IPS-18c (cell line): ENCODE data around the gene RHOXF2B.
"Not testable (repeated sequence)": the region's sequence is repeated elsewhere in the genome, so short reads cannot be mapped to it uniquely, and the experiment has no call there.

ENCODE experiments used
- H3K4me3 ChIP-seq: 2 replicates; pipeline ENCODE4 v1.7.0; 2013; ENCODE audit warnings: low read depth, mild to moderate bottlenecking, low read length, moderate library complexity; ENCODE audit not compliant: insufficient read depth
- H3K9me3 ChIP-seq: one replicate; pipeline ENCODE4 v1.6.1; 2013; ENCODE audit warnings: mild to moderate bottlenecking, low read length, moderate library complexity; ENCODE audit not compliant: control insufficient read depth, insufficient read depth

The RHOXF2B gene

DNA sequence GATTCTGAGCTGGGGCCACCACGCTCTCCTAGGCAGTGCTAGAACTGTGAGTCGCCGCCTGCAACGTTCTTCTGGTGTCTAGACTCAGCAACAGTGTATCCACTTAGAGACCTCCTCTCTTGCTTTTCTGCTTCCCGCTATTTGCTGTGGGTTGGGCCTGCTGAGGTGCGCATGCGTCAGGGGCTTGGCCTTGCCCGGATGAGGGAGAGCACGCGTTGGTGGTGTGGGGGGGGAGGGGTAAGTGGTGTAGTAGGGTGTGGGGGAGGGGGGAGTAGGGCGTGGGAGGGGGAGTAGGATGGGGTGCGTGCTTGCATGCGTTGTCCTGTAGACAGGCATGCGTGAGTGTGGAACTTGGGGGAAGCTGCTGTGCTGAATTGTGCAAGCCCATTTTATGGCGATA is at the start of gene RHOXF2B:
TSS of gene RHOXF2B (minus strand) at position 101 of the 400 bp plus-strand sequence. CDS start 138 bp downstream, outside the sequence.
- H3K9me3 ChIP-seq, H3K4me3 ChIP-seq: not testable (repeated sequence)

DNA sequence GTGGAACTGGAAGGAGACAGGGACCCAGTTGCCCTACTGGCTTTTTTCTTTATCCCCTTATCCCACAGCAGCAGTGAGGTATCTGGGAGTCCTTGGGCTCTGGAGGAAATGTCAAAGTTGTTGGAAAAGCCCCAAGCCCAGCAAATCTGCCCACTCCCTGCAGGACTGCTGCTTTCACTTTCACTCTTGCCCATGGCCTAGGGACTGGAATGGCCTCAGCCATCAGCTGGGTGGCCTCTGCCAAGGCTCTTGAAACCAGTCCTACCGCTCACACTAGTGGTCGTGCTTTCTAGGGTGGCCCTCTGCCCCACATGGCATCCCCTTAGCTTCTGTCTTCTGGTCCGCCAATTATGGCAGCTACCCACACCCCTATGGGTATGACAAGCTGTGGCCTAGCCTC is 48.0 kb upstream of the RHOXF2B start:
- Histone ChIP-seq H3K9me3 (peaks cover 2% of the 10 kb centered on the region), H3K4me3 (no peak overlapping the region)

DNA sequence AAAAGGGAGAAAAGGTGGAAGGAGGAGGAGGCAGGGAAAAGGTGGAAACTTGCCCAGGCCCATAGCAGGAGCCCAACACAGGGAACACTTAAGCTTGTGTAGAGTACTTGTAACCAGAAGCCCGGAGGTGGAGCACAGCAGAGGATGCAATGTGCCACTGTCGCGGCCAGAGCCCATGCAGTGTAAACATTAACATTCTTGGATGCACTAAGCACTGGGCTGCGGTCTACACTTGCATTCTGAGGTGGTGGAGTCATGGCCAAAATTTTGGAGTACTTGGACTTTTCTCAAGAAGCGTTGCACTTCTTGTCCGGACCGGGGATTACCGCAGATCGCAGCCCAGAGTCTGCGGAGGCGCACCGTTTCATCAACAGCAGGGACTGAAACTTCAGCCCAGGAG is 42.7 kb upstream of the RHOXF2B start:
- H3K4me3 ChIP-seq = no peak overlapping the region
- H3K9me3 ChIP-seq = peaks cover 2% of the 10 kb centered on the region

DNA sequence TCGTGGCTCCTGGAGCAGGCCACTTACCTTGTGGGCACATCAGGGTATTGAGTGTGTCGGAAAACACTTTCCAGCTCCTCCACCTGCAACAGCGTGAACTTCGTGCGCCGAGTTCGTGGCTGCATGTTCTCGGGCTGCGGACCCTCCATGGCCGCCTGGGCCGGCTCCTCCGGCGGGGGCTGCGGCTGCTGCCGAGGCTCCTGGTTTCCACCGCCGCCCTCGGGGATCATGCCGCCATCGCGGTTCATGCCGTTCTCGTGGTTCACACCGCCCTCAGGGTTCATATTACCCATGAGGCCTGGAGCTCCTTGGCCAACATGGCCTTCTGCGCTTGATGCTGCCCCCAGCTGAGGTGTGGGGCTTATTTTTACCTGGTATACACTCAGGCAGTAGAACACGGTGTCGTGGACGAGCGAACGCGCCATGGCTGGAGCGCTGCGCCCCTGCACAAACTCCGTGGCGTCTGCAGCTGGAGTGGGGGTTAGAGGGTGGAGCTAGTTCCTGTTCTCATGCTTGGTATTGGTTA is 38.0 kb upstream of the RHOXF2B start, which contains the start of gene RHOXF1:
TSS of gene RHOXF1 (minus strand) at position 476 of the 526 bp plus-strand sequence. CDS start at position 425, 51 bp downstream.
- no peaks in the 10 kb centered on the region for H3K9me3 ChIP-seq
- H3K4me3 ChIP-seq = no peak within 1 kb of the TSS

DNA sequence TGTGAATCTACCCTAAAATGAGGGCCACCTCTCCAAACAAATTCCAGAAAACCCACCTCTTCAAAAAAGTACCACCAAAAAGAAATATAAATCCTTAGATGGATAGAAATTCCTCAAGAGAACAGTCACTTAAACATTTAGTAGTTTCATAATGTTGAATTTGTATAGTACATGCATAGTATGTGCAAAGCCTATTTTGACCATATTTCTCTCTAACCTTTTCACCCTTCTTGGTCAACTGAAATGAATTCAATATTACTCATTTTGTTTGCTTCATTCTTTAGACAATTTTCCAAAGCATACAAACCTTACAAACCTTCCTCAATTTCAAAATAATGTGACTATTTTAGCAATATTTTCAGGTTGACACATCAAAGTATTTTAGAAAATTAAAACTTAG is 34.1 kb upstream of the RHOXF2B start:
- Histone ChIP-seq H3K4me3 (no peak overlapping the region), H3K9me3 (peaks cover 2% of the 10 kb centered on the region)

DNA sequence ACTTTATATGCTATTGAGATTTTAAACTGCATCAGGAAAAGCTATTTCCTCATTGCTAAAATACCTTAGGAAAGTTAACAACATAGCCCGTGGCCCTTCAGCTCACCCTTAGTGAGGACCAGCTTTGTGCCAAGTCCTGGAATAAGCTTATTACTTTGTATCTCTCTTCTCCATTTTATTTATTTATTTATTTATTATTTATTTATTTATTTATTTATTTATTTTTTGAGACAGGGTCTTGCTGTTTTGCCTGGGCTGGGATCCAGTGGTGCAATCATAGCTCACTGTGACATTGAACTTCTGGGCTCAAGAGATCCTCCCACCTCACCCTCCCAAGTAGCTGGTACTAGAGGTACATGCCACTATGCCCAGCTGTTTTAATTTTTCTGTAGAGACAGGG is 31.9 kb upstream of the RHOXF2B start:
- H3K4me3 ChIP-seq = no peak overlapping the region

DNA sequence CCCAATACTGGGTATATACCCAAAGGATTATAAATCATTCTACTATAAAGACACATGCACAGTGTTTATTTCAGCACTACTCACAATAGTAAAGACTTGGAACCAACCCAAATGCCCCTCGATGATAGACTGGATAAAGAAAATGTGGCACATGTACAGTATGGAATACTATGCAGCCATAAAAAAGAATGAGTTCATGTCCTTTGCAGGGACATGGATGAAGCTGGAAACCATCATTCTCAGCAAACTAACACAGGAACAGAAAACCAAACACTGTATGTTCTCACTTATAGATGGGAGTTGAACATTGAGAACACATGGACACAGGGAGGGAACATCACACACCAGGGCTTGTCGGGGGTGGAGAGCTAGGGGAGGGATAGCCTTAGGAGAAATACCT is 27.2 kb upstream of the RHOXF2B start:
- not testable (repeated sequence) for H3K4me3 ChIP-seq, H3K9me3 ChIP-seq

More for the DNA sequence above, 31.9 kb upstream of the RHOXF2B start:
- H3K9me3 ChIP-seq = peaks cover 2% of the 10 kb centered on the region

DNA sequence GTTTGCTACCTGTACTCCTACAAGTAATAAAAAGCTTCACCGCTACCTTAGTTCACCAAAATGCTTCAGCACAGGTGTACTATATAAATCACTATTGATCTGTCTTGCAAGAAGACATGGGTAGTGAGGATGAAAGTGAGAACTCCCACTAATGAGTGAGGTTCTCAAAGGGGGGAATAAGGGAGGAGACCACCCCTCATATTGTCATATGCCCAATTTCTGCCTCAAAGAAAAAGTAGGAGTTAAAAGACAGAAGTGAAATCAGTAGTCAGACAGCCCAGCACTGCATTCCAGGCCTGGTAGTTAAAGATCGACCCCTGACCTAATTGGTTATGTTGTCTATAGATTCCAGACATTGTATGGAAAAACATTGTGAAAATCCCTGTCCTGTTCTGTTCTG is 23.6 kb upstream of the RHOXF2B start:
- H3K9me3 ChIP-seq, H3K4me3 ChIP-seq: not testable (repeated sequence)

DNA sequence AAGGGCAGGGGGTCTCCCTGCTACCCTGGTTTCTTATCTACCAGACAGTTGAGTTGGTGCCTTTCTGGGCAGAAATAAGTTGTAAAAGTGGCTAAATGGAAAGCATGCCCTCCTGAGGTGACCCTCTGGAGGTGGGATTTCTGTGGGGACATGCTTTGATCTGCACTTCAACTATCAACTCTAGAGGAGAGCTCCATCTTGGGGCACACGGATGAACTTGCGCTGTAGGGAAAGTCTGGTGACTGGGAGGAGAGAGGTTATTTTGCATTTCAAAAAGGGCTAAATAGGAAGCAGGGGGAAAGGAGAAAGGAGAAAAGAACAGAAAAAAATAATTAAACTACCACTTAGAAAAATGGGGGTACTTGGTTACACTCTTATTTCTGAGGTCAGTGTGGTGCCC is 12.7 kb upstream of the RHOXF2B start:
- H3K4me3 ChIP-seq = no peak overlapping the region
- H3K9me3 ChIP-seq = peaks cover 2% of the 10 kb centered on the region

DNA sequence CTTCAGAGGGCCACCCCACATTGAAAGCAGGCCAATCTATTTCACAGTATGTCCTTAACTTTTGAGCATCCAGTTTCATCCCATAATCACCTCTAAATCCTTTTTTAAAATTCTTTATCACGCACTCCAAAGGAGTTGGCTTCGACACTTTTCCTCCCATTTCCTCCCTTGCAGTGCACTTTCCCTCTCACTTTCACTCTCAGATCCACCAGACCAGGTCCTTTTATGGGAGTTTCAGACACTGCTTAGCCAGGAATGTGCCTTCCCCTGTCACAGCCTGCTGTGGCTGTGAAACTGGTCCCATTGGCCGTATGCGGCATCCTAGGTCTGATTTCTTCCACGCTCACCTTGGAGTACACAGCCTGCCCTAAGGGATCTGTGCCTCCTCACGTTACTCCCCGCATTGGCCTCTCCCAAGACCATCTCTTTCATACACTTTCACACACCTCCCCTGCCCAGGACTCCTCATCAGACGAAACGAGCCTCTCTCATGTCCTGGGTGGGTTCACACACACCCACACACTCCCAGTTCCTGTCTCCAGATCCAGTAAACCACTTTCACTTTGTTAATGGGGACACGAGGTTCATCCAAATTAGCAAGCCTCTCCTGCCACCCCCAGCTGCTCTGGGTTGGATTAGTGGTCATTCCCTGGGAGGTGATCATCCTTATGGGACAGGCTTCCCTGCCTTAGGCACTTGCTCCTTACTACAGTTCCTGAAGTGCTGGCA is 10.0 kb upstream of the RHOXF2B start:
- H3K9me3 ChIP-seq = peaks cover 2% of the 10 kb centered on the region
- H3K4me3 ChIP-seq = no peak overlapping the region

DNA sequence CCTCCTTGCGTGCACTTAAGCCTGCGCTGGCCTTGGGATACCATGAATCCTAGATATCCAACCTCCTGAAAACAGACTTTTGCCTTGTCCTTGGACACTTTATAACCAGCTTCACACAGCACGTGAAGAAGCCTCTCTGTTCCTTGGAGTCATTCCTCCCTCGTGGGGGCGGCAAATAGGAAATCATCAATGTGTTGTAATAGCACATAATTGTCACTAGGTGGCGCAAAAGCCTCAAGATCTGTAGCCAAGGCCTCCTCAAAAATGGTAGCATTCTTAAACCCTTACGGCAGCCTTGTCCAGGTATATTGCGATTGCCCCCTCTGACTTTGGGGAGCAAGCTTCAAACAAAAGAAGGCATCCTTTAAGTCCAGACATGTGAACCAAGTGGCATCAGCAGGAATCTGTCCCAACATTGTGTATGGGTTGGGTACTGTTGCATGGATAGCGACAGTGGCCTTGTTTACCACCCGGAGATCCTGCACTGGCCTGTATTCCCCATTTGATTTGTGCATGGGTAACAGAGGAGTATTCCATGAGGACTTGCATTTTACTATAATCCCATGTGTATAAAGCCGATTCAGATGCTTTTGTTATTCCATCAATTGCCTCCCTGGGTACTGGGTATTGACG is 8.2 kb upstream of the RHOXF2B start:
- not testable (repeated sequence) for H3K9me3 ChIP-seq

DNA sequence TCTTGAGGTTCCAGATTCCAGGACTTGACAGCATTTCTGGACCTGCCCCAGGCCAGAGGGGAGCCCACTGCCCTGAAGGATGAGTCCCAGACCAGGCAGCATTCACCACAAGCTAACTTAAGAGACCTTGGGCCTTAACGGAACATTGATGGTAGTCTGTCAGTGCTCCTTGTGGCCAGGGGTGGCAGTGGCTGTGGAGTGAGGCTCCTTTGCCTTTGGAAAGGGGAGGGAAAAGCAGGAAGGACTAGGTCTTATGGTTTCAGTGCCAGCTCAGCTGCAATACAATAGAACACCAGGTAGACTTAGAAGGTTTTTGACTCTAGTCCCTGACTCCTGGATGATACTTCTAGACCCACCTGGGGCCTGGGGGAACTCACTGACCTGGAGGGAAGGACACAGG is 11.3 kb downstream of the RHOXF2B start:
- not testable (repeated sequence) for H3K9me3 ChIP-seq, H3K4me3 ChIP-seq

More for the DNA sequence above, 8.2 kb upstream of the RHOXF2B start:
- not testable (repeated sequence) for H3K4me3 ChIP-seq

DNA sequence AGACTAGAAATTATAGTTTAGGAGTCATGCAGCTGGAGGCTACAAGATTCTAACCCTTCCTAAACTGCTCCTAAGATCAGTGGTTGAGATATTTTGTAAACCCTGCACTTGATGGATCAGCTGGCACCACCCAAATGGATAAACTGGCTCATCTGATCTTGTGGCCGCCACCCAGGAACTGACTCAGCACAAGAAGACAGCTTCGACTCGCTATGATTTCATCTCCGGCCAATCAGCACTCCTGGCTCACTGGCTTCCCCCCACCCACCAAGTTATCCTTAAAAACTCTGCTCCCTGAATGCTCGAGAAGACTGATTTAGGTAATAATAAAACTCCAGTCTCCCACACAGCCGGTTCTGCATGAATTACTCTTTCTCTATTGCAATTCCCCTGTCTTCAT is 34.8 kb downstream of the RHOXF2B start:
- H3K4me3 ChIP-seq, H3K9me3 ChIP-seq: not testable (repeated sequence)

DNA sequence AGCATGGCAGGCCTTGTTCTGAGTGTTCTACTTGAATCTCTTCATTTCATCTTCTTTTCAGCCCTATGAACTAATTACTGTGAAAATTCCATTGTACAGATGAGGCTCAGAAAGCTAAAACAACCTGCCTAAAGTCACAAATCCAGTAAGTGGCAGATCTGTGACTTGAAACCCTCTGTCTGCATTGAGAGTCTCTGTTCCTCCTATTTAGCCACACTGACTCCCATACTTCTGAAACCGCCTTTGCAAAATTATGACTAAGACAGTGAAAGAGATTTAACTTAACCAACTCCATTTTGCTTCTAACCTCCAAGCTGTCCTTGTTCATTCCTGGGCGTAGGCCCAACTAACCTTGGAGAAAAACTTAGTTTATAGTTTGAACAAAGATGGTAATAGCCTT is 35.2 kb downstream of the RHOXF2B start:
- not testable (repeated sequence) for H3K4me3 ChIP-seq, H3K9me3 ChIP-seq

DNA sequence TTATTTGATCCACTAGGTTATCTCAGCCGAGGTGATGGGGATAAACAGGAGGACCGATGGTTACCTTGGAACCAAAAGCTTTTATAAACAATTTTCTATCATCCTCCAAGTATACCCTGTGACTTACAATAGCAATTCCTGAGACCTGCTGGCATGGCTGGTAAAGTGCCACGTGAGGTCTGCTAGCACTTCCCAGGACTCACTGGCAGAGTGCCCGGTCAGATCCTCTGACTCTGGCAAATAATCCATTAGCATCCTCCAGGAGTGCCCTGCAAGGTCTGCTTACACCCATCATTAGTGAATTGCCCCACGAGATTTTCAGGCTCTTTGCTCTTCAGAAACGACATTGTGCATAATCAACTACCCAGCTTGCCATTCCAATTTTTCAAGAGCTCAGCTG is 37.3 kb downstream of the RHOXF2B start:
- H3K4me3 ChIP-seq = not testable (repeated sequence)

DNA sequence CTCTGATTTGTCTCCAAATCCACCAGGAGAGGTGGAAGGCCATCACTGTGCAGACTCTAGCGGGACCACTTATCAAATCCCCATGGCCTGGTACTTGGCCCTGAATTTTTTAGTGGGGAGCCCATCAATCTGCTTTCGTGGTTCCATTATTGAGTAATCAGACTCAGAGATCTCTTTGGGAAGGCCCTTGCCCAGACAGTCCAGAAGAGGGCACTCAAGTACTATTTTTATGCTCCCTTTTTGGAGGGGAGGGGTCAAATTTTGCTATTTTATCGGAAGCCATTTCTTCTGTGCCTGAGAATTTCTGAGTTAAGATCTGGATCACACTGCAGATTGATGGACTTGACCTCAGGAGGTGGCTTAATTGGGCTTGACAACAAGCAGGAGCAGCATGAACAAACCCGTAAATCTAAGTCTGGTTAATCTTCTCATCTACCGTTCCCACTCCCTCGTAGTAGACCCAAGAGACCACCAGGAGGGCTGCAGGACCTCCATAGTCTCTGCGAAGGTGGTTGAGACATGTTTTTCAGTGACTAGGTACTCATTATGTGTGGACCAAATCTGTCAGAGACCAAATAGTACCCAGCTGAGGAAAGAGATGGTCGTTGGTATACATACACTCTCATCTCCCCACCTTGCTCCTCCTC is 38.3 kb downstream of the RHOXF2B start:
- not testable (repeated sequence) for H3K9me3 ChIP-seq, H3K4me3 ChIP-seq

More for the DNA sequence above, 37.3 kb downstream of the RHOXF2B start:
- H3K9me3 ChIP-seq = not testable (repeated sequence)

DNA sequence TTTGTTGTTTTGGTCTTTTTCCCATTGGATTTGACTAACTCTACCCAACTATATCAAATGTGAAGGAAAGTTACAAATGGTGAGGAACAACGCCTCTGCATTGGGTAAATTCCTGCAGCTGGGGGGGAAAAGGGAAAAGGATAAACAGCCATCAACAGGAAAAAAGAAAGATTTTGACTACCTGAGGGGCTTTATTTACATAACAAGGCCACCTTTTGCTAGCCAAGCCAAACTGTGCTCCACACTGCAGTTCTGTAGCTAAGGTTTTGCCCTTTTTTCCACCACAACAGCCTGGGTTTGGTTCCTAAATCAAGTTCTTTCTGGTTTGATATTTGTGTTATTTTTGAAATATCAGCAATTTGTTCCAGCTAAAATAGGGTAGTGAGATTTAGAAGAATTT is 40.8 kb downstream of the RHOXF2B start:
- no peak overlapping the region for H3K4me3 ChIP-seq

More for the DNA sequence above, 40.8 kb downstream of the RHOXF2B start:
- peaks cover 3% of the 10 kb centered on the region for H3K9me3 ChIP-seq
